H9 (cell line): ENCODE measurements around the gene LRRC70. TPM values are rescaled to one million over a fixed set of nuclear protein-coding genes. Genes with fewer than 3 reads are reported as not detected.

Experiments
- DNase-seq: peaks from one replicate; pipeline ENCODE4 v3.0.0-alpha.2; 2017
- H2AFZ ChIP-seq: one replicate; pipeline ENCODE4 v1.6.1; 2013; ENCODE audit warnings: mild to moderate bottlenecking, low read length, control low read depth, moderate library complexity
- H2AK5ac ChIP-seq: 2 replicates; pipeline ENCODE4 v1.6.1; 2013; ENCODE audit warnings: low read length, control low read depth, mixed read lengths; ENCODE audit not compliant: insufficient read length
- H2BK120ac ChIP-seq: one replicate; pipeline ENCODE4 v1.6.1; 2013; ENCODE audit warnings: low read depth, mild to moderate bottlenecking, low read length, control low read depth, inconsistent platforms; ENCODE audit not compliant: poor library complexity, severe bottlenecking
- H2BK12ac ChIP-seq: 2 replicates; pipeline ENCODE4 v1.6.1; 2013; ENCODE audit warnings: low read length, control low read depth, mixed read lengths, low read depth; ENCODE audit not compliant: insufficient read length
- H2BK15ac ChIP-seq: 2 replicates; pipeline ENCODE4 v1.6.1; 2013; ENCODE audit warnings: low read depth, low read length, control low read depth
- H2BK20ac ChIP-seq: one replicate; pipeline ENCODE4 v1.6.1; 2013; ENCODE audit warnings: low read depth, mild to moderate bottlenecking, low read length, control low read depth, inconsistent platforms; ENCODE audit not compliant: poor library complexity, severe bottlenecking
- H2BK5ac ChIP-seq: 2 replicates; pipeline ENCODE4 v1.6.1; 2013; ENCODE audit warnings: low read length, control low read depth, mixed read lengths; ENCODE audit not compliant: insufficient read length
- H3K14ac ChIP-seq: 2 replicates; pipeline ENCODE4 v1.6.1; 2013; ENCODE audit warnings: low read length, control low read depth; ENCODE audit not compliant: insufficient read depth
- H3K18ac ChIP-seq: 2 replicates; pipeline ENCODE4 v1.6.1; 2013; ENCODE audit warnings: low read depth, mild to moderate bottlenecking, mixed read lengths, low read length, control low read depth; ENCODE audit not compliant: insufficient read length
- H3K23ac ChIP-seq: 2 replicates; pipeline ENCODE4 v1.6.1; 2013; ENCODE audit warnings: low read length, control low read depth, mixed read lengths, low read depth; ENCODE audit not compliant: insufficient read length
- H3K23me2 ChIP-seq: 2 replicates; pipeline ENCODE4 v1.6.1; 2013; ENCODE audit warnings: low read depth, mild to moderate bottlenecking, mixed read lengths, low read length, control low read depth; ENCODE audit not compliant: insufficient read length, poor library complexity, severe bottlenecking
- H3K27ac ChIP-seq: 2 replicates; pipeline ENCODE4 v1.5.1; 2013; ENCODE audit warnings: low read length, control low read depth, mixed read lengths, low read depth; ENCODE audit not compliant: insufficient read length
- H3K27me3 ChIP-seq: 2 replicates; pipeline ENCODE4 v1.6.1; 2013; ENCODE audit warnings: low read length, control low read depth, inconsistent platforms; ENCODE audit not compliant: insufficient read depth
- H3K4ac ChIP-seq: 2 replicates; pipeline ENCODE4 v1.6.1; 2013; ENCODE audit warnings: low read depth, mild to moderate bottlenecking, control low read depth, inconsistent platforms, low read length, moderate library complexity
- H3K4me1 ChIP-seq: 2 replicates; pipeline ENCODE4 v1.6.1; 2013; ENCODE audit warnings: low read length, control low read depth, inconsistent platforms; ENCODE audit not compliant: insufficient read depth
- H3K4me2 ChIP-seq: 2 replicates; pipeline ENCODE4 v1.6.1; 2013; ENCODE audit warnings: low read length, control low read depth, mixed read lengths; ENCODE audit not compliant: insufficient read length, insufficient read depth
- H3K56ac ChIP-seq: 2 replicates; pipeline ENCODE4 v1.6.1; 2013; ENCODE audit warnings: low read depth, mild to moderate bottlenecking, mixed read lengths, low read length, control low read depth; ENCODE audit not compliant: insufficient read length
- H3K79me1 ChIP-seq: 2 replicates; pipeline ENCODE4 v1.6.1; 2013; ENCODE audit warnings: low read depth, mild to moderate bottlenecking, moderate library complexity, low read length, control low read depth, inconsistent platforms; ENCODE audit not compliant: insufficient read depth, poor library complexity, severe bottlenecking
- H3K79me2 ChIP-seq: 2 replicates; pipeline ENCODE4 v1.6.1; 2013; ENCODE audit warnings: low read length, control low read depth, inconsistent platforms; ENCODE audit not compliant: insufficient read depth
- H3K9ac ChIP-seq: 2 replicates; pipeline ENCODE4 v1.6.1; 2013; ENCODE audit warnings: low read length, control low read depth, mixed read lengths; ENCODE audit not compliant: insufficient read length; ENCODE audit errors: extremely low read depth
- H3K9me3 ChIP-seq: one replicate; pipeline ENCODE4 v1.6.1; 2013; ENCODE audit warnings: low read depth, low read length, inconsistent platforms; ENCODE audit not compliant: control insufficient read depth
- H3T11ph ChIP-seq: one replicate; pipeline ENCODE4 v1.6.1; 2013; ENCODE audit warnings: mild to moderate bottlenecking, low read length, control low read depth, inconsistent platforms
- H4K20me1 ChIP-seq: one replicate; pipeline ENCODE4 v1.6.1; 2013; ENCODE audit not compliant: control insufficient read depth, insufficient read length, insufficient read depth
- H4K5ac ChIP-seq: 2 replicates; pipeline ENCODE4 v1.6.1; 2013; ENCODE audit warnings: low read depth, mild to moderate bottlenecking, mixed read lengths, low read length, control low read depth; ENCODE audit not compliant: insufficient read length
- H4K8ac ChIP-seq: replicated peaks from 2 replicates; pipeline ENCODE4 v1.6.1; 2013; ENCODE audit warnings: low read length, control low read depth, mixed read lengths, low read depth; ENCODE audit not compliant: insufficient read length
- H4K91ac ChIP-seq: 2 replicates; pipeline ENCODE4 v1.6.1; 2013; ENCODE audit warnings: low read depth, mild to moderate bottlenecking, moderate library complexity, mixed read lengths, low read length, control low read depth; ENCODE audit not compliant: insufficient read length
- H3K27ac Mint-ChIP-seq, 3 experiments: 2 replicates in 2 of 3; 3 replicates in 1 of 3; pipeline ENCODE4 v1.8.0; 2020 to 2021; ENCODE audit warnings: mixed read lengths in 3 of 3, mild to moderate bottlenecking in 1 of 3, moderate library complexity in 1 of 3
- H3K27me3 Mint-ChIP-seq: 2 replicates; pipeline ENCODE4 v1.8.0; 2021; ENCODE audit warnings: low read depth, mild to moderate bottlenecking, moderate library complexity, mixed read lengths
- H3K36me3 Mint-ChIP-seq, 3 experiments: 2 replicates in 2 of 3; 3 replicates in 1 of 3; pipeline ENCODE4 v1.8.0; 2020 to 2021; ENCODE audit warnings: low read depth in 3 of 3, mixed read lengths in 3 of 3; ENCODE audit not compliant: insufficient read depth in 1 of 3
- H3K4me1 Mint-ChIP-seq, 2 experiments: 2 replicates each; pipeline ENCODE4 v1.8.0; 2020; ENCODE audit warnings: mixed read lengths in 2 of 2
- H3K4me3 Mint-ChIP-seq, 2 experiments: 2 replicates in 1 of 2; 3 replicates in 1 of 2; pipeline ENCODE4 v1.8.0; 2020 to 2021; ENCODE audit warnings: mild to moderate bottlenecking in 2 of 2, mixed read lengths in 2 of 2, moderate library complexity in 1 of 2
- H3K9me3 Mint-ChIP-seq, 2 experiments: 2 replicates in 1 of 2; 3 replicates in 1 of 2; pipeline ENCODE4 v1.8.0; 2020; ENCODE audit warnings: mild to moderate bottlenecking in 2 of 2, mixed read lengths in 2 of 2, moderate library complexity in 1 of 2
- CTCF ChIP-seq: fragments of 200-600 bp; sonication (generic); conservative IDR thresholded peaks from 3 replicates; pipeline ENCODE4 v1.8.0; 2021; ENCODE audit warnings: antibody characterized with exemption, mild to moderate bottlenecking
- WGBS: extraction: QIAGEN DNeasy Blood & Tissue Kit; methylation state at CpG from one replicate; pipeline ENCODE4 v1.1.7; 2013; ENCODE audit warnings: missing lambda C conversion rate, low lambda C conversion rate, mixed read lengths; ENCODE audit not compliant: insufficient read length; ENCODE audit errors: extremely low coverage; 5-methylcytosine and 5-hydroxymethylcytosine counted together
- total RNA-seq: library from RNA; stranded (reverse); gene quantifications from 2 replicates; pipeline ENCODE4 v1.2.1, GENCODE V29; 2021

LRRC70 gene
- total RNA-seq, 1 experiment from 2014 or later = 1.1 TPM

GRCh38 chr5:62597314-62597713 is 18.7 kb downstream of the LRRC70 start:
- H2AFZ ChIP-seq = no peak overlapping the region
- H2BK12ac ChIP-seq = no peak overlapping the region
- Mint-ChIP-seq H3K36me3 (peaks cover 6 to 11% (median 8%) of the 10 kb centered on the region in 3 experiments), H3K27me3 (no peaks in the 10 kb centered on the region), H3K9me3 (no peaks in the 10 kb centered on the region), H3K4me1 (peaks cover 17 to 21% of the 10 kb centered on the region in 2 experiments), H3K27ac (no peak overlapping the region), H3K4me3 (no peak overlapping the region)
- no peak overlapping the region for H2BK15ac ChIP-seq
- no peaks in the 10 kb centered on the region for H4K20me1 ChIP-seq
- H3T11ph ChIP-seq = no peak overlapping the region
- H3K4me1 ChIP-seq = peaks cover 8% of the 10 kb centered on the region; the same call in 1 of the 2 replicates
- H3K4ac ChIP-seq = no peak overlapping the region
- no peak overlapping the region for H3K14ac ChIP-seq
- no peak overlapping the region for H2AK5ac ChIP-seq
- H3K56ac ChIP-seq = no peak overlapping the region
- no peak overlapping the region for H4K5ac ChIP-seq
- H3K27ac ChIP-seq = no peak overlapping the region
- H3K18ac ChIP-seq = no peak overlapping the region
- DNase-seq = no peak
- no peak overlapping the region for H3K23ac ChIP-seq
- no peak overlapping the region for H4K8ac ChIP-seq
- H3K4me2 ChIP-seq = no peak overlapping the region
- no peak for TF ChIP-seq CTCF
- H3K23me2 ChIP-seq = no peaks in the 10 kb centered on the region
- H2BK120ac ChIP-seq = no peak overlapping the region
- H3K79me2 ChIP-seq = no peaks in the 10 kb centered on the region
- H3K9ac ChIP-seq = no peak overlapping the region
- H2BK20ac ChIP-seq = no peak overlapping the region
- no CpG with 5 or more reads among the region's 2 CpGs for WGBS
- no peak overlapping the region for H4K91ac ChIP-seq
- H3K27me3 ChIP-seq = no peaks in the 10 kb centered on the region
- H2BK5ac ChIP-seq = no peak overlapping the region
- H3K9me3 ChIP-seq = no peaks in the 10 kb centered on the region
- H3K79me1 ChIP-seq = no peaks in the 10 kb centered on the region
